ENCODE results near the gene SMURF2.

Gene SMURF2

DNA sequence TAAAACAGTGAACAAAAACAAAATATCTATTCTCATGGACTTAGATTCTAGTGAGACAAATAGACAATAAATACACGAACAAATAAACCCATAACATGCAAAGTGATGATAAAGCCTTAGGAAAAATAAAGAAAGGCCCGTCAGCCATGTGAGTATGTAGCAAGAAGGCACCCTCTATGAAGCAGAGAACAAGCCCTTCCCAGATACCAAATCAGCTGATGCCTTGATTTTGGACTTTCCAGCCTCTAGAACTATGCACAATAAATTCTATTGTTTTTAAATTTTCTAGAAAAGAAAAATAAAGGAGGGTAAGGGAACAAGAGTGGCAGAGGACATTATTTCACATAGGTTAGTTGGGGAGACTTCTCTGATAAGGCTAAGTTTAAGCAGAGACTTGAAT lies 40.7 kb upstream of the SMURF2 start:
- H3K36me3 ChIP-seq (ENCODE audit: insufficient read depth) = no peaks in the 10 kb centered on the region
- no peak overlapping the region for H2AFZ ChIP-seq (ENCODE audit: low read depth)
- H3K9ac ChIP-seq = no peak overlapping the region
- no peaks in the 10 kb centered on the region for H3K79me2 ChIP-seq (ENCODE audit: insufficient read depth, low read depth)
- H3K27me3 ChIP-seq (ENCODE audit: insufficient read depth, low read depth) = no peaks in the 10 kb centered on the region
- no peaks in the 10 kb centered on the region for H3K4me1 ChIP-seq (ENCODE audit: low read depth, poor library complexity, severe bottlenecking)
- no peak overlapping the region for H3K27ac ChIP-seq
- no peaks in the 10 kb centered on the region for H4K20me1 ChIP-seq (ENCODE audit: insufficient read depth)
- TF ChIP-seq, protein P1, sequence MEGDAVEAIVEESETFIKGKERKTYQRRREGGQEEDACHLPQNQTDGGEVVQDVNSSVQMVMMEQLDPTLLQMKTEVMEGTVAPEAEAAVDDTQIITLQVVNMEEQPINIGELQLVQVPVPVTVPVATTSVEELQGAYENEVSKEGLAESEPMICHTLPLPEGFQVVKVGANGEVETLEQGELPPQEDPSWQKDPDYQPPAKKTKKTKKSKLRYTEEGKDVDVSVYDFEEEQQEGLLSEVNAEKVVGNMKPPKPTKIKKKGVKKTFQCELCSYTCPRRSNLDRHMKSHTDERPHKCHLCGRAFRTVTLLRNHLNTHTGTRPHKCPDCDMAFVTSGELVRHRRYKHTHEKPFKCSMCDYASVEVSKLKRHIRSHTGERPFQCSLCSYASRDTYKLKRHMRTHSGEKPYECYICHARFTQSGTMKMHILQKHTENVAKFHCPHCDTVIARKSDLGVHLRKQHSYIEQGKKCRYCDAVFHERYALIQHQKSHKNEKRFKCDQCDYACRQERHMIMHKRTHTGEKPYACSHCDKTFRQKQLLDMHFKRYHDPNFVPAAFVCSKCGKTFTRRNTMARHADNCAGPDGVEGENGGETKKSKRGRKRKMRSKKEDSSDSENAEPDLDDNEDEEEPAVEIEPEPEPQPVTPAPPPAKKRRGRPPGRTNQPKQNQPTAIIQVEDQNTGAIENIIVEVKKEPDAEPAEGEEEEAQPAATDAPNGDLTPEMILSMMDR (conservative IDR thresholded peaks at IDR 0.05; ENCODE audit: low read depth, low read length) = no peak
- H3K4me2 ChIP-seq = no peak overlapping the region
- H3K4me3 ChIP-seq (IDR thresholded peaks at IDR 0.05; ENCODE audit: insufficient read depth, low read depth, low read length) = no peak overlapping the region

DNA sequence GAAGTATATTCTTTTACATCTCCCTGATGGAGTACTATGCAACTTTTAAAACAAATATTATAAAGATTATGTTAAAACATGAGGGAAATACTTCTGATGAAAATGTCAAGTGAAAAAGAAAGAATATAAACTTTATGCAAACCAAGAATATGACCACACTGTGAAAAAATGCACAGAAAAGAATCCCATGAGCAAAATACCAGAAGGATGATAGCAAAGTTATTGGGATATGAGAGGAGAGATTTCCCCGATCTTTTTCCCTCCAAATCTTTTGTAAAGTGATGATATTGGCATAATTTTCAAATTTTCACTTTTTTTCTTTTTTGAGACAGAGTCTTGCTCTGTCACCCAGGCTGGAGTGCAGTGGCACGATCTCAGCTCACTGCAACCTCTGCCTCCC lies 36.6 kb upstream of the SMURF2 start:
- no peaks in the 10 kb centered on the region for H3K4me1 ChIP-seq (ENCODE audit: low read depth, poor library complexity, severe bottlenecking)
- no peaks in the 10 kb centered on the region for H3K79me2 ChIP-seq (ENCODE audit: insufficient read depth, low read depth)
- no peak overlapping the region for H3K9ac ChIP-seq
- H3K4me2 ChIP-seq = no peak overlapping the region
- TF ChIP-seq, protein P1 (conservative IDR thresholded peaks at IDR 0.05; ENCODE audit: low read depth, low read length) = no peak
- no peak overlapping the region for H3K27ac ChIP-seq
- H4K20me1 ChIP-seq (ENCODE audit: insufficient read depth) = no peaks in the 10 kb centered on the region
- no peaks in the 10 kb centered on the region for H3K27me3 ChIP-seq (ENCODE audit: insufficient read depth, low read depth)
- H3K36me3 ChIP-seq (ENCODE audit: insufficient read depth) = no peaks in the 10 kb centered on the region
- H2AFZ ChIP-seq (ENCODE audit: low read depth) = no peak overlapping the region
- H3K4me3 ChIP-seq (IDR thresholded peaks at IDR 0.05; ENCODE audit: insufficient read depth, low read depth, low read length) = no peak overlapping the region

DNA sequence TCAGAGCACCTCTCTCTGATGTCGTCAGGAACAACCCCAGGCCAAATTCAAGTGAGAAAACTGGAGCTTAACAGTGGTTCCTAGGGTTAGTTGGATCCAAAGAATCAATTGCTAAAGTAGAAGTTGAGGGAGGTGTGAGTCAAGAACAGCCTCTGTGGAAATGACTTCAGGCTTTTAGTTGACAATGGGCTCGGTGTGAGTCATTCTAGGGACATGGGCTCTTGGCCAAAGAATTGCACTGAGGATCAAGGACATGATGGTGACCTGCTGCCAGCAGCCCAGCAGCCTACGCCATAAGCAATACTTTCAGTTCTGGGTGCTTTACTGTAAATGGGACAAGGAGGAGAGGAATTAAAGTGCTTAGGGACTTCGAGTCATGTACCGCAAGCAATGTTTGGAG lies 32.1 kb upstream of the SMURF2 start:
- Histone ChIP-seq H3K4me3 (IDR thresholded peaks at IDR 0.05; ENCODE audit: insufficient read depth, low read depth, low read length) (no peak overlapping the region), H3K79me2 (ENCODE audit: insufficient read depth, low read depth) (no peaks in the 10 kb centered on the region), H4K20me1 (ENCODE audit: insufficient read depth) (no peaks in the 10 kb centered on the region), H2AFZ (ENCODE audit: low read depth) (no peak overlapping the region), H3K27ac (no peak overlapping the region), H3K4me2 (no peak overlapping the region), H3K4me1 (ENCODE audit: low read depth, poor library complexity, severe bottlenecking) (no peaks in the 10 kb centered on the region), H3K36me3 (ENCODE audit: insufficient read depth) (no peaks in the 10 kb centered on the region), H3K9ac (no peak overlapping the region), H3K27me3 (ENCODE audit: insufficient read depth, low read depth) (no peaks in the 10 kb centered on the region)
- TF ChIP-seq, protein P1 (conservative IDR thresholded peaks at IDR 0.05; ENCODE audit: low read depth, low read length) = no peak

DNA sequence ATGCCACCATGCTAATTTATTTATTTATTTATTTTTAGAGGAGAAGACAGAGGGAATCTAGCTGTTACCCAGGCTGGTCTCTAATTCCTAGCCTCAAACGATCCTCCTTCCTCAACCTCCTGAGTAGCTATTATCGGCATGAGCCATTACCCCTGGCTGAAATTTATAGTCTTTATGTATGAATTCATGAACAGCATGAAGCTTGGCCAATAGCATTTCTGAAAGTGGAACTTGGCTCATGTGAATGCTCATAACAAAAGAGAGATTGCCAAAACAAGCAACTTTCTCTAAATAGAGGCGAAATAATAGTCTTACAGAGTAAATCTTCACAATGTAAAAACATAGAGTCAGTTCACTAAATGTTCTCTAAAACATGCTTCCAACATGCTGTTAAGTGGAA lies 30.1 kb upstream of the SMURF2 start:
- H3K4me1 ChIP-seq (ENCODE audit: low read depth, poor library complexity, severe bottlenecking) = no peaks in the 10 kb centered on the region

More for the DNA sequence above, 30.1 kb upstream of the SMURF2 start:
- Histone ChIP-seq H3K4me3 (IDR thresholded peaks at IDR 0.05; ENCODE audit: insufficient read depth, low read depth, low read length) (no peak overlapping the region), H3K4me2 (no peak overlapping the region), H3K27me3 (ENCODE audit: insufficient read depth, low read depth) (no peaks in the 10 kb centered on the region), H4K20me1 (ENCODE audit: insufficient read depth) (no peaks in the 10 kb centered on the region), H3K79me2 (ENCODE audit: insufficient read depth, low read depth) (no peaks in the 10 kb centered on the region), H3K27ac (no peak overlapping the region), H3K9ac (no peak overlapping the region), H2AFZ (ENCODE audit: low read depth) (no peak overlapping the region), H3K36me3 (ENCODE audit: insufficient read depth) (no peaks in the 10 kb centered on the region)
- TF ChIP-seq, protein P1 (conservative IDR thresholded peaks at IDR 0.05; ENCODE audit: low read depth, low read length) = no peak
